NCI-H2196 (cell line): ENCODE data around the gene IQGAP3.

ENCODE experiments used
- DNase-seq: peaks from one replicate; lab custom pipeline; 2025; ENCODE audit not compliant: unreplicated experiment; lab: John Stamatoyannopoulos, UW

IQGAP3 gene

GRCh38 chr1:156498432-156499193 is 73.8 kb downstream of the IQGAP3 start:
- no peak for DNase-seq

DNA sequence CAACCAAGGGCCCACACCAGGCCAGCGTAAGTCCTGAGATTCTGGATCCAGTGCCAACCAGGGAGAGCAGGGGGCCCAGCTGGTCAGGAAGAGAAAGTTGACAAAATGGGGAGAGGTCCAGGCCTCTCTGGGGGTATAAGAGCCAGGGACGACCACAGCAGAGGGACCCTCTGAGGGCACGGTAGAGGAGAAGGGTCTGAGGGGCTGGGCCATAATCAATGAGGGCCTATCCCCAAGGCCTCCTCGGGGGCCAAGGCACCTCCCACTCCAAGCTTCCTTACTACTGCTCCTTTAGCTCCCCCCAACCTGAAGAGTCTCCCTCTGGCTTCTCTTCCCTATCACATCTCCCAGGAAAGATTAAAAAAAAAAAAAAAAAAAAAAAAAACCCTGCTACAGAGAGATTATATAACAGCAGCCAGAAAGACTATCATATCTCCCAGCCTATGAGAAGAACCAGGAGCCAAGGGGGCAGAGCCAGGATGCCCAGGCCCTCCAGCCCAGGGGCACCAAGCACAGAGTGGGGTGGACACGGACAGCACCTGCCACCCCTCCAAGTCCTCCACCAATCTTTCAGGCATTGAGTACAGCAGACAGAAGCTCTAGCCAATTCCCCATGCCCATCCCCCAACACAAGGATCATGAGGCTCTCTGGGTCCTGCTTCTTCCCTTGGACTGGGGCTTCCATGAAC is 74.5 kb downstream of the IQGAP3 start:
- no peak for DNase-seq

- no peak for DNase-seq
Observed at GRCh38 chr1:156497078-156497742, 75.2 kb downstream of the IQGAP3 start.

DNA sequence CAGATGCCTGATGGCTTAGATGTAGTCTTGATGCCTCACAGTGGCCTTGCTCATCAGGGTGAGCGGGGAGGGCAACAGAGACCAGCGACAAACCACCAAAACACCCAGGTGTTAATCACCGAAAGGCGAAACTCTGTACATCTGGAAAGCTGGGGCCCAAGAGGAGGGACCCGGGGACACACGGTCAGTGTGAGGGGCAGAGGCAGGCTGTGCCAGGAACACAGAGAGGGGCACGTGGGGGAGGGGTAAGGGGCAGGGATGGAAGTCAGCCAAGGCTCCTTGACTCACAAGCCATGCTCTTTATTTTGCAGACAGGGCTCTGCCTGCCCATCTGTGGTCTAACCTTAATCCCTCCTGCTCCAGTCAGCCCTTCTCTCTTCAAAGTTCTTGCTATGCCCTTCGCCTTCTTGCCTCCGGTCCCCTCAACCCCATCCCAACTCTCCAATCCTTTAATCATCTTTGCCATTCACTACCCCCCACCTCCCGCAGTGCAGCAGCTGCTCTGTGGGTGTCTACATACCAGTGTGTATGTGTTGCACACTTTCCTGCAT is 76.1 kb downstream of the IQGAP3 start:
- no peak for DNase-seq

DNA sequence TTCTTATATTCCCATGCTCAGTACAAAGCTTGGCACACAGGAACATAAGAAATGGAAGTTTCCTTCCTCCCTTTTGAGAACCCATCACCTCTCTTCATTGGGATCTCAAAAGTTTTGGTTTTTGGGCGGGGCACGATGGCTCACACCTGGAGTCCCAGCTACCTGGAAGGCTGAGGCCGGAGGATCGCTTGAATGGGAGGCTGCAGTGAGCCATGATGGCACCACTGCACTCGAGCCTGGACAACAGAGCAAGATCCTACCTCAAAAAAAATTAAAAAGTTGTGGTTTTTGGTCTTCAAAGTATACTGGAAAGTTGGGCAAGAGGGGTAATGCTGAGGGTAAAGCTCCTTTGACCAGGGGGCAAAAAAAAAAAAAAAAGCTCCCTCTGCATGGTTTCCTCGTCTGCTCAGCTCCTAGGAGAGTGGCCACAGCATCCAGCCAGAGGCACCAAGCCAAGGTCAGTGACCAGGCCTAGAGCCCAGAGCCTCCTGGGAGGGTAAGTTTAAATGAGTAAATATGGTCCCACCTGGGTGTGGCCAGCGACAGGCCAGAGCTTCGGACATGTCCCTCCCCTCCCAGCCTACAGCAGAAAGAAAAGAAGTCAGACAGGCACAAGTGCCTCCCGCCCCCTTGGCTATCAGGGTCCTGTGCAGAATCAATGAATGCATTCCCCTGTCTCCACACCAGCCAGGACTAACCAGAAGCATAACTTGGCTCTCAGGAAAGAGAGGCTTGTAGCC is 76.8 kb downstream of the IQGAP3 start:
- no peak for DNase-seq

- no peak for DNase-seq
Observed at GRCh38 chr1:156494309-156494895, 78.0 kb downstream of the IQGAP3 start.

- no peak for DNase-seq
Observed at GRCh38 chr1:156493742-156494141, 78.6 kb downstream of the IQGAP3 start.

DNA sequence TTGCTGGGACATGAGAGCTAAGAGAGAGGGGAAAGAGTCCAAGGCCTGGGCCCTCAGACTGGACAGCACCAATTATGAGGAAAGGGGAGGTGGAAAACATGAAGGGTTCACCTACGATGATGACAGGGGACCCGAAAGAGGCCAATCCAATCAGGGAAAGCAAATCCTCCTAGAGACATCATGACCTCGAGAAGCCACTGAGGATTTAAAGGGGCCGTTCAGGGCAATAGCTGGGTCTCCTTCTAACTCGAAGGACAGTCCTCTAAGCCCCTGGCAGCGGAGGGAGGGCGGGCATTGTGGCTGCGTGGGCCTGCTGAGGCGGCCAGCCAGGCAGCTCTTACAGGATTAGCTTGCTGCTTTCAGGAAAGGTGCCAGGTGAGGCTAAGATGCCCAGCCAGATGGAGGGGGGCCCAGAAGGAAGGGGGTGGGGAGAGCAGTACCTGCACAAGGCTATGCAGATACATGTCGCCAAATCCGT is 79.2 kb downstream of the IQGAP3 start:
- peak; percentile 24 for DNase-seq

DNA sequence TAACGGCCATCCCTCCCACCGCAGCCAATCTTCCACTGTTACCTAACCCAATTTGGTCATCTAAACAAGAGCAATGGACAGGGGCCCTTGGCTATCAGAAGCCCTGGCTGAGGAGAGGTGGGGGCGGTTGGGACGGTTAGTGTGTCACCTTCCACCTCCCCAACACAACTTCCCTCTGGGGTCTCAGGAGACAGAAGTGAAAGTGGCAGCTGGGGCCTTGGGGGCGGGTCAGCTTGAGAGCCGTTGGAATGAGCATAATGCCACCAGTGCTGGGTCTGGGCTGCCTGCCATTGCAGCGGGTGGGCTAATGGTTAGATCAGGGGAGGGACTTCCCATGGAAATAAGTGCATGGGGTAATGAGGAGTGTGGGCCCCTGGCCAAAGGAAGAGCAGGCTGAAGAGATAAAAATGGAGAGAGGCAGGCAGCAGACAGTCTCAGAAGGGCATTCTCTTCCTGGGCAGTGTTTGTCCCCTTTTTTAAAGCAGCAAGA is 79.7 kb downstream of the IQGAP3 start:
- DNase-seq = no peak

DNA sequence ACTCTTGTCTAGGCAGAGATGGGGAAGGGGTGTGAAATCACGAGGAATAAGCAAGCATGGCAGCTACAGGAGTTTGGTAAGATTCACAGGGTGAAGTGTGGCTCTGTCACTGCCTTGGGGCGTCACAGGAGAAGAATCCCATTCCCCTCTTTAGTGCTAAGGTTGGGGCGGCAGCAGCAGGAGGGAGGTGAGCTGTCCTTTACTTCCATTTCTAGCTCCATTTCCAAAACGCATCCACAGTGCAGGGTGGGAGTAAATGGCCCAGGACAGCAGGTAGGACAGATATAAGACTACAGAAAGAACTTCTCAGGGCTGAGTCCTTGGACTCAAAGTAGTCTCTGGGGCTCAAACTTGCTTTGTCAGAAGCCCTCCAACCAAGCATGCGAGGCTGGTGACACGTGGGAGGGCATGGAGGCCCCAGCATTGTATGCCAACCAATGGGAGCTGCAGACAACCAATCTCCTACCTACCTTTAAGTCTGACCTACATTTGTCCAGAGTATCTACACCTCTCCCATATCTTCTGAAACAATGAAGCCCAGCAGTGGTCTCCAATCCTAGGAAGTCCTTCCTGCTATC is 80.3 kb downstream of the IQGAP3 start:
- no peak for DNase-seq

DNA sequence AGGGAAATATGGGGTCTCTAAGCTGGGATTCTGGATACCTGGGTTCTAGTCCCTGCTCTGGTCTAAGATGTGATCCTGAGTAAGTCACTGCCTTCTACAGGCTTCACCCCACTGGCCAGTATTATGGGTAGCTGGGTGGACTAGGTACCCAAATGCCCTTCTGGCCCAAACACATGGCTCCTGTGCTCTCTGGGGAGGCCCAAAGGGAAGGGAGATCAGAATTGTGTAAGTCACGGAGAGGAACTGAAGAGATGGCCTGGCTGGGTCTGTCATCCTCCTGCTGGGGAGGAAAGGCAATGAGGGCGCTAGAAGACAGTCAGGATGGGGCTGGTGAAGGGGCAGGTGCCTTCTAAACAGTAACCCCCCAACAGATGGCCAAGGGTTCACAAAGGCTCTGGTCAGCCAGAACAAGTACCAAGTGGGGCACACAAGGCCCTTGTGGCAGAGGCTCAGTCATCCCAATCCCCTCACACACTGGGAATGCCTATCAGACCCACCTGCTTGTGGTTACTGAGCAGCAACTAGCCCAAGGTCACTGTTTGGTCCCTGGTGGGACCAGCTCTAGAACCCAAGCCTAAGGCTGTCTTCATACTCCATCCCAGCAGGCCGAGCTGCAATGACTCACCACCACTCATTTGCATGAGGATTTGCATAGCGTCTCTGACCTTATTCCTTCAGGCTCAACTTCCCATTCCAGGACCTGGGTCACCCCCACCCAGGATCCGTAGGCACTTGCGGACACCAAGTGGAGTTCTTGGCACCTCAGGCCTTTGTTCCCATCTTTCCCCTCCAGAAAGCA is 81.0 kb downstream of the IQGAP3 start:
- no peak for DNase-seq

DNA sequence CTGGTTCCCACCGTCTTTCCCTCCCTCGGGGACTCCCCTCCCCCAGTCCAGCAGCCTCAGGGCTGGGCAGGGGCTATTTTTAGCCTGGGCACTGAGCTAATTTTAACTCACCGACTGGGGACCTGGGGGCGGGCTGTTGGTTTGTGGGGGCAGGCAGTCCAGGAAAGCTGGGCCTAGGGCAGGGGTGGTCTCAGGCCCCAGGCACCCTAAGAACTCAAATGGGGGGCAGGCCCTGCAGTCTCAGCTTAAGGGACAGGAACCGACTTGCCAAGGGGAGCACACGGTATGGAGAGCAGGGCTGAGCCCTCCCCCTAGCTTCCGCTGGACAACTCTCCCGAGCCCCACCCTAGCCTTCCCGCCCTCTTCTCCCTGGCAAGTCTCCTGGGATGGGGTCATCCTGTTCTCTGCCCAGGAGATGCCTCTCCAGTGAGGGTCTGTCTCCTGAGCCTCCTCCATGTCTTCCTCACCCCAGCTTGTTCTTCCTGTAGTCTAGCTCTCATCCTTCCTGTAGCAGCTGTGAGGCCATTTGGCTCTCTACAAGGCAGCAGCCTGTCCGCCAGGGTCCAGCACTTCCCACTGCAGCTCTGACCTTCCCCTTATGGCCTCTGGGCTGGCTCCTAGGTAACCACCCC is 81.8 kb downstream of the IQGAP3 start:
- no peak for DNase-seq

DNA sequence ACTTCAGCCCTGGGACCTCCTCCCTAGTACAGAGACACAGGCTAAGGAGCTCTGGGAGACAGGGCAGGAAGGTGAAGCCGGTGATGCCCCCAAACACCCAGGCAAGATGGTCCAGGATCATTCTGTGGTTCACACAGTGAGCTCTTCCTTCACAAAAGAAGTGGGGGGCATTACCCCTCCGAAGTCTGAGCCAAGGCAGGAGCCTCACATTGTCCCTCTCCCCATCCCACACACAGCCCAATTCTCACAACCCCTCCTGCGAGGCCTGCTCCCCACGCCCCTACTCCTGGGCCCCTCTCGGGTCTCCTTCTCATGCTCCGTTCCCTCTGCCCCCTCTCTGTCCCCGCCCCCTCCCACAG is 82.5 kb downstream of the IQGAP3 start:
- no peak for DNase-seq

GRCh38 chr1:156489166-156489934 is 83.0 kb downstream of the IQGAP3 start:
- DNase-seq = peak; percentile 54

GRCh38 chr1:156488566-156489165 is 83.7 kb downstream of the IQGAP3 start:
- DNase-seq = no peak

GRCh38 chr1:156487862-156488261 is 84.5 kb downstream of the IQGAP3 start:
- no peak for DNase-seq

DNA sequence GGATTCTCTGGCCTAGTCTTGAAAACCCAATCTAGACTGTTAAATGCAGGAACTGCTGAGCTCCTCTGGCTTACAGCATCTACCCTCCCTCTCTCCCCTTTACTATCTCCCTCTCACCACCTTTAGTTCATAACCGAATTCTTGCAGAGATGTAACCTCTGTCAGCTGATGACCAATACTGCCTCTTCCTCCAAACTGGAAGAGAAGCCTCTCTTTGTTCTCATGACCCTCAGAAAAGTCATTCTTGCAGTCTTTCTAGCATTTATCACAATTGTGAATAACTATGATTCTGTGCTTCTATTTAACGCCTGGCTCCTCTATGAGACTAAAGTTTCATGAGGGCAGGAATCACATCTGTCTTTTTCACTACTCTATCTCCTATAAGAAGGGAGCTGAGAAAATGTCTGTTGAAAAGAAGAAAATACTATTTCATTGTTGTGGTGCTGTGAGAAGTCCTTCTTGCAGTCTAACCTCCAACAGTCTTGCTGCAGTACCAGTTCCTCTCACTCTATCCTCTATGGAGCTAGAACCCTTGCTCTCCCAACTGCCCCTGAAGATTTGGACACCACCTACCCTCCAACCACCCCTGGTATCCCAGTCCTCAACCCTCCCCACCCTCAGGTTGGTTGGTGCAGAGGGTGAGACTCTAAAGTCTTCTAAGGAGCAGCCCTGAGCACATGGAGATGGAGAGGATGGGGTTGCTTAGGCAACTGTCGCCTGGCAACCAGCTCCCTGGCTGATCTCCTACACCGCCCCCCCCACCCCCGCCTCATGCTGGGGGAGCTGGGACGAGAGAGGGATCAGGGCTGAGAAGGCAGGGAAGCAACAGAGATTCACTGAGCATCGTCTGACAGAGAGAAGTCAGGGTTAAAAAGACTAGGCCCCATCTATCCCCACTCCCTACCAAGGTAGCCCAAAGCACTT is 85.7 kb downstream of the IQGAP3 start:
- DNase-seq = no peak
